ENCODE results near the gene RAB24.
"Not testable (repeated sequence)": the region's sequence is repeated elsewhere in the genome, so short reads cannot be mapped to it uniquely, and the experiment has no call there.

The RAB24 gene

DNA sequence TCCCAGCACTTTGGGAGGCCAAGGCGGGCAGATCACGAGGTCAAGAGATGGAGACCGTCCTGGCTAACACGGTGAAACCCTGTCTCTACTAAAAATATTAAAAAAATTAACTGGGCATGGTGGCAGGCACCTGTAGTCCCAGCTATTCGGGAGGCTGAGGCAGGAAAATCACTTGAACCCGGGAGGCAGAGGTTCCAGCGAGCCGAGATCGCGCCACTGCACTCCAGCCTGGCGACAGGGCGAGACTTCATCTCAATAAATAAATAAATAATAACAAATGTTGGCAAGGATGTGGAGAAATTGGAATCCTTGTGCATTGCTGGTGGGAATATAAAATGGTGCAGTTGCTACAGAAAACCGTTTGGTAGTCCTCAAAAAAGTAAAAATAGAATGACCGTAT is 39.5 kb upstream of the RAB24 start:
- H3K9ac ChIP-seq (ENCODE audit: low read length in 2 of 2); H3K9me3 ChIP-seq (ENCODE audit: control insufficient read depth in 2 of 2, low read length in 2 of 2); H3K27me3 ChIP-seq (ENCODE audit: control insufficient read depth in 1 of 2, insufficient read depth in 2 of 2, low read length in 2 of 2); H3K27ac ChIP-seq (ENCODE audit: low read length); H3K4me3 ChIP-seq (ENCODE audit: low read length in 2 of 2); H3K4me1 ChIP-seq (ENCODE audit: control insufficient read depth, insufficient read depth, low read length): not testable (repeated sequence)
- peaks cover 6 to 10% of the 10 kb centered on the region in 2 donors for H3K36me3 ChIP-seq (ENCODE audit: control insufficient read depth in 2 of 2, insufficient read depth in 2 of 2, low read length in 2 of 2)

DNA sequence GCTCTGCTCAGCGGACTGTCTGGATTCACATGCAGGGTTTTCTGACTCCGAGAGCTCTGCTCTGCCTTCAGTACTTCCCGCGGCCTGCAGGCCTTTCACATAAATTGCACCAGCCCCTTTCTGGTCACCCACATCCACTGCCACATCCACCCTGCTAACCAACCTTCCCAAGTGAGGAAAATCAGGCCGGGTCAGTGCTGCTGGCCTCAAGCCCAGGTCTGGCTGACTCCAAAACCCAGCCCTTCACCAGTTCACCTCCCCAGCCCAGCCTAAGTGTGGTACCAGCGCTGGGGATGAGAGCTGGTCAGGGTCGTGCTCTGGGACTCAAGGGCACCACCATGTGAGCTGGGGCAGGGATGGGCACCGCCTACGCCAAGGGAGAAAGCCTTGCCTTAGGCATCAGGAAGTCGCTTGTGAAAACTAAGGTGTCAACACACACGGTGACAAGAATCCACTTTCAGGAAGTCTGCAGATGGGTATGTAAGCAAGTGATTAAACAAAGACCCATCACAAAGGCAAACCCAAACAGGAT is 35.7 kb upstream of the RAB24 start:
- Histone ChIP-seq H3K27ac (ENCODE audit: low read length) (no peak overlapping the region), H3K4me1 (ENCODE audit: control insufficient read depth, insufficient read depth, low read length) (no peaks in the 10 kb centered on the region), H3K9me3 (ENCODE audit: control insufficient read depth in 2 of 2, low read length in 2 of 2) (no peaks in the 10 kb centered on the region), H3K27me3 (ENCODE audit: control insufficient read depth in 1 of 2, insufficient read depth in 2 of 2, low read length in 2 of 2) (no peaks in the 10 kb centered on the region), H3K4me3 (ENCODE audit: low read length in 2 of 2) (no peak overlapping the region), H3K36me3 (ENCODE audit: control insufficient read depth in 2 of 2, insufficient read depth in 2 of 2, low read length in 2 of 2) (peaks cover 27 to 44% of the 10 kb centered on the region in 2 donors), H3K9ac (ENCODE audit: low read length in 2 of 2) (no peak overlapping the region)

DNA sequence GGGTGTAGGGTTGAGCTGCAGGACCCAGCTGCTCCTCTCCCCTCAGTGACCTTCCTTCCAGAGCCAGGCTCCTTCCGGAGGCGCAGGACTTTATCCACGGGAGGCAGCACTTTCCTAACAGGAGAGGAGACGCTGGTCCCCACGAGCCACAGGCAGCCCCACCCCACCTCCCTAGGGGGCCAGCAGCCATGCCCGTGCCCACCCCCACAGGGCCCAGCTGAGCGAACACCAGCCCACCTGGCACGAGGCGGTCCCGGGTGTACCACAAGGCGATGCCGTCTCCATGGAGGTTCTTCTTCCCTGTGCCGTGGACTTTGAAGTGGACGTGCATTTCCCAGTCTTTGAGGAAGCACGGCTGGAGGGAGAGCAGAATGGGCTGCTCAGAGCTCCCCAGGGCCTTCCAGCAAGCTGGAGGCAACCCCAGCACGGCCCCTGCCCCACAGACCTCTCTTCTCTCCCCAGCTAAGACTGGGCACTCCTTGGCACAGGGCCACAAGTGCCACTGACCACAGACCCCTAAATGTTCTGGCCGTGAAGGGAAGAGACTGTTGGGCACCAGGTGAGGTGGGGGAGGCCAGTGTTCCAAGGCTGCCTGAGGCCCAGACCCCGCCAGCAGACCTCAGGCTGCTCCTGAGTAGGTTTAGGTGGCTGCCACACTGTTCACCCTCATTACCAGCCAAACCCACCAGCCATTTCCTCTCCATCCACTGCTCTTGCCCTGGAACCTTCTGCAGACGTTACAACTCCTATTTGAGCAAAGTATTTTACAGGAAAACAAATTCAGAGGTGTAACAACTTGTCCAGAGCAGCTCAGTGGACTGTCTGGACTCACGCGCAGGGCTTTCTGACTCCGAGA is 35.0 kb upstream of the RAB24 start:
- Histone ChIP-seq H3K36me3 (ENCODE audit: control insufficient read depth in 2 of 2, insufficient read depth in 2 of 2, low read length in 2 of 2) (peaks cover 31 to 49% of the 10 kb centered on the region in 2 donors), H3K27ac (ENCODE audit: low read length) (no peak overlapping the region), H3K9me3 (ENCODE audit: control insufficient read depth in 2 of 2, low read length in 2 of 2) (no peaks in the 10 kb centered on the region), H3K4me3 (ENCODE audit: low read length in 2 of 2) (no peak overlapping the region), H3K9ac (ENCODE audit: low read length in 2 of 2) (no peak overlapping the region), H3K4me1 (ENCODE audit: control insufficient read depth, insufficient read depth, low read length) (no peaks in the 10 kb centered on the region), H3K27me3 (ENCODE audit: control insufficient read depth in 1 of 2, insufficient read depth in 2 of 2, low read length in 2 of 2) (no peaks in the 10 kb centered on the region)

DNA sequence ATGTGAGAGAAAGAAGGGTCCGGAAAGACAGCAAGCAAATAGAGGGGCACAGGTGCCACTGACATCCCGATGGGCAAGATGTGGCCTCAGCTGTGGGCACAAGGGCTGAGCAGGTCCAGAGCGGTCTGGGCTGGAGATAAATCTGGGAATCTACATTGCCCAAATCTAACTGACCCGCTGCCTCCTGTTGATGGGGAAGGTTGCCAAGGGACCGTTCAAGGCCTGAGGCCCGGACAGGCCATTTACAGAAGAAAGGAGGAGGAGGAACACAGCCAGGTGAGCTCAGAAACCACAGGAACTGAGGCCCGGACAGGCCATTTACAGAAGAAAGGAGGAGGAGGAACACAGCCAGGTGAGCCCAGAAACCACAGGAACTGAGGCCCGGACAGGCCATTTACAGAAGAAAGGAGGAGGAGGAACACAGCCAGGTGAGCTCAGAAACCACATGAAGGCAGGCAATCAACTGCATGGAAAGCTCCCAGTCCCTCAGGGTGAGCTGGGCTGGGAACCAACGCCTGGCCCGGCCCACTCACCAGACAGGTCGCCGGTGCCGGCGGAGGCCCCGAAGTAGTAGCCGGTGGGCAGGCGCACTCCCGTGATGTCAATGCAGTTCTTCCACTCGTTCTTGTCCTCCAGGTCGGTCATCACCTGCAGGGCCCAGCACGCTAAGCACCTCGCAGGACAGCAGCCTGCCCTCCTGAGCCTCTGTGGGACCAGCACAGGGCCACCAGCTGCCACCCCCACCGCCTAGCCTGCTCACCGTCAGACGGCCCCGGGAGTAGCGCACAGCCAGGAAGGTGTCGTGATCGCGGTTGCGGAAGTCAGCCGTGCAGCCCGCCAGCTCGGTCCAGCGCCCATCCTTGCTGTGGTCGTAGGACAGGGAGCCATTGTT is 33.3 kb upstream of the RAB24 start:
- H3K4me1 ChIP-seq (ENCODE audit: control insufficient read depth, insufficient read depth, low read length), result no peaks in the 10 kb centered on the region
- H3K27me3 ChIP-seq (ENCODE audit: control insufficient read depth in 1 of 2, insufficient read depth in 2 of 2, low read length in 2 of 2), result no peaks in the 10 kb centered on the region
- H3K36me3 ChIP-seq (ENCODE audit: control insufficient read depth in 2 of 2, insufficient read depth in 2 of 2, low read length in 2 of 2), result peaks cover 36 to 56% of the 10 kb centered on the region in 2 donors
- H3K27ac ChIP-seq (ENCODE audit: low read length), result no peak overlapping the region
- H3K9me3 ChIP-seq (ENCODE audit: control insufficient read depth in 2 of 2, low read length in 2 of 2), result no peaks in the 10 kb centered on the region
- H3K9ac ChIP-seq (ENCODE audit: low read length in 2 of 2), result no peak overlapping the region
- H3K4me3 ChIP-seq (ENCODE audit: low read length in 2 of 2), result no peak overlapping the region

DNA sequence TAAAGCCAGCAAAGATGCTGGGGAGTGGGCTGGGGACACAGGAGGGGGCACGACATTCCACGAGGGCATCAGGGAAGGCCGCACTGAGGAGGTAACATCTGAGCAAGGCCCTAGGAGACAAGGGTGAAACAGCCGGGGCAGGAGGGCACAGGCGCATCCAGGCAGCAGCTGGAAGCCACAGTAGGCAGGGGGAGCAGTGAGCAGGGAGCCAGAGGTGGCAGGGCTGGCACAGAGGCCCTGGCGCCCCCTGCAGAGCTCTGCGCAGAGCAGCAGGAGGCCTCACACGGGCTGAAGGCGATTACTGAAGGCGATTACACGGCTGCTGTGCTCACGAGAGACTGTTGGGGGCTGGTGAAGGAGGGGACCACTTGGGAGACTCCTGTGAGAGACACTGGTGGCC is 32.6 kb upstream of the RAB24 start:
- no peak overlapping the region for H3K27ac ChIP-seq (ENCODE audit: low read length)
- H3K27me3 ChIP-seq (ENCODE audit: control insufficient read depth in 1 of 2, insufficient read depth in 2 of 2, low read length in 2 of 2), result no peaks in the 10 kb centered on the region
- peaks cover 34 to 62% of the 10 kb centered on the region in 2 donors for H3K36me3 ChIP-seq (ENCODE audit: control insufficient read depth in 2 of 2, insufficient read depth in 2 of 2, low read length in 2 of 2)
- H3K4me1 ChIP-seq (ENCODE audit: control insufficient read depth, insufficient read depth, low read length), result no peaks in the 10 kb centered on the region
- no peak overlapping the region for H3K4me3 ChIP-seq (ENCODE audit: low read length in 2 of 2)
- no peaks in the 10 kb centered on the region for H3K9me3 ChIP-seq (ENCODE audit: control insufficient read depth in 2 of 2, low read length in 2 of 2)
- no peak overlapping the region for H3K9ac ChIP-seq (ENCODE audit: low read length in 2 of 2)

DNA sequence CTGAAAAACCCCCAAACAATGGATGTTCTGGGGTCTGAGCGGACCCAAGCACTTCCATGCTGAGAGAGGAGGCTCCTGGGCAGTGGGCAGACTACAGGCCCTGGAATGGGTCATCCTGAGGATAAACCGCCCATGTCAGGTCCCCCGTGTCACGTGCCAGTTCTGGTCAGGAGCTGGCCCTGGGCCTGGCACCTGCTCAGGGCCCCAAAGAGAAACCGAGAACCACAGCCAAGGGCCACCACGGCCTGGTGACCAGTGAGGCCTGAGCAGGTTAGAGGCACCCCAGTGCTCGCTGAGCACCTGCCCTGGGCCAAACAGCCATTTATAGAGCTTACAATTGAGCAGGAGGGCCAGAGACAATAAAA is 32.2 kb upstream of the RAB24 start:
- no peak overlapping the region for H3K27ac ChIP-seq (ENCODE audit: low read length)
- no peaks in the 10 kb centered on the region for H3K9me3 ChIP-seq (ENCODE audit: control insufficient read depth in 2 of 2, low read length in 2 of 2)
- H3K27me3 ChIP-seq (ENCODE audit: control insufficient read depth in 1 of 2, insufficient read depth in 2 of 2, low read length in 2 of 2), result no peaks in the 10 kb centered on the region
- no peak overlapping the region for H3K9ac ChIP-seq (ENCODE audit: low read length in 2 of 2)
- H3K4me1 ChIP-seq (ENCODE audit: control insufficient read depth, insufficient read depth, low read length), result no peaks in the 10 kb centered on the region
- no peak overlapping the region for H3K4me3 ChIP-seq (ENCODE audit: low read length in 2 of 2)
- H3K36me3 ChIP-seq (ENCODE audit: control insufficient read depth in 2 of 2, insufficient read depth in 2 of 2, low read length in 2 of 2), result peaks cover 36 to 63% of the 10 kb centered on the region in 2 donors

DNA sequence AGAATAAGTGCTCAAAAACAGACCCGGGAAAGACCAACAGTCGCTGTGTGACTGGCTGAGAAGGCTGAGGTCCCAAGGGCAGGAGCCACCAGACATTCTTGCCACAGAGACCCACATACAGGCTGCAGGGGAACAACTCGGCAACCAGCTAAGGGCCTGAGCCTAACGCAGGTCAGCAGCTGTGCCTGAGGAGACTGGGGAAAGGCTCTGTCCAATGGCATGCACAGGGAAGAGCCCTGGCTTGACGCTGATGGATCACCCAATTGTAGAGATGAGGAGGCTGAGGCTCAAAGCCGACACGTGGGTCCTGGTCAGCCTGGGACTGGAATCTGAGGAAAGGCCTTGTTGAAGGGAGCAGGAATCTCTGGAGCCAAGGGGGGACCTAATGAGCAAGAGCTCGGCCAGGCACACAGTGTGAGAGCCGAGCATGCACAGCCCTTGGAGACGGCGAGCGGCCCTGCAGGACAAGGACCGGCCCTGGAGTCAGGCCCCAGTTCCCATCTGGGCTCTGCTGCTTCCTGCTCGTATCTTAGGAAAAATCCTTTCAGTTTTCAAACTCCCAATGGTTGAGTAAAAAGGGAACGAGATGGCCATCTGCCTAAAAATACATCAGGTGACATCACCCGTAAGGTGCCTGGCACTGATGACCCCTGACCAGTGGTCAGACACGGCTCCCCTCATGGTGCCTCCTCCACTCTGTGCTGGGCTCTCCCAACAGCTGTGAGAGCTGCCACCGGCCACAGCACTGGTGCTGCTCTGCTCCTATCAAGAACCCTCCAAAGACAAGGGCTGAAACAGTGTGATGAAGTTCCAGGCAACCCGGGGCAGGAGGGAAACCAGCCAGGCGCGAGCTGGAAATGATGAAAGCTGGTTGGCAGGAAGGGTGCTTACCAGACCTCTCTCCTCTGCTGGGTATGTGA is 31.5 kb upstream of the RAB24 start:
- no peaks in the 10 kb centered on the region for H3K27me3 ChIP-seq (ENCODE audit: control insufficient read depth in 1 of 2, insufficient read depth in 2 of 2, low read length in 2 of 2)
- H3K9me3 ChIP-seq (ENCODE audit: control insufficient read depth in 2 of 2, low read length in 2 of 2), result no peaks in the 10 kb centered on the region
- H3K36me3 ChIP-seq (ENCODE audit: control insufficient read depth in 2 of 2, insufficient read depth in 2 of 2, low read length in 2 of 2), result peaks cover 40 to 68% of the 10 kb centered on the region in 2 donors
- H3K9ac ChIP-seq (ENCODE audit: low read length in 2 of 2), result no peak overlapping the region
- no peak overlapping the region for H3K27ac ChIP-seq (ENCODE audit: low read length)
- H3K4me3 ChIP-seq (ENCODE audit: low read length in 2 of 2), result no peak overlapping the region
- no peaks in the 10 kb centered on the region for H3K4me1 ChIP-seq (ENCODE audit: control insufficient read depth, insufficient read depth, low read length)

DNA sequence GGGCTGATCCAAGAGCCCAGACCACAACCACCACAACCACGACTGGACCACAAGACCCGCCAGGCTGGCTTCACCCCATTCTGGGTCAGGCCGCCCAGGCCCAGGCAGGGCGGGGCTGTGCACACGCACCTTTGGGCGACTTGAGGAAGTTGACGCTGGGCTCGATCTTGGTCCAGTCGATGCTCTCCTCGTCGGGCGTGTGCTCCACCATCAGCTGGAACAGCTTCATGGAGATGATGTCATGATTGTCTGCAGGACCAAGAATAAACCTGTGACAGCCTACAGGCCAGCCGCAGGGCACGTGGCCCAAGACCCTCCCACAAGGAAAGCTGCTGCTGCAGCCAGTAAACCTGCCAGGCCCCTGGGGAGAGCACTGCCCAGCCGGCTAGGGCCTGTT is 30.6 kb upstream of the RAB24 start:
- H3K9me3 ChIP-seq (ENCODE audit: control insufficient read depth in 2 of 2, low read length in 2 of 2), result no peaks in the 10 kb centered on the region
- H3K36me3 ChIP-seq (ENCODE audit: control insufficient read depth in 2 of 2, insufficient read depth in 2 of 2, low read length in 2 of 2), result peaks cover 40 to 73% of the 10 kb centered on the region in 2 donors
- H3K4me1 ChIP-seq (ENCODE audit: control insufficient read depth, insufficient read depth, low read length), result no peaks in the 10 kb centered on the region
- no peak overlapping the region for H3K27ac ChIP-seq (ENCODE audit: low read length)
- H3K27me3 ChIP-seq (ENCODE audit: control insufficient read depth in 1 of 2, insufficient read depth in 2 of 2, low read length in 2 of 2), result no peaks in the 10 kb centered on the region
- no peak overlapping the region for H3K9ac ChIP-seq (ENCODE audit: low read length in 2 of 2)
- H3K4me3 ChIP-seq (ENCODE audit: low read length in 2 of 2), result no peak overlapping the region

DNA sequence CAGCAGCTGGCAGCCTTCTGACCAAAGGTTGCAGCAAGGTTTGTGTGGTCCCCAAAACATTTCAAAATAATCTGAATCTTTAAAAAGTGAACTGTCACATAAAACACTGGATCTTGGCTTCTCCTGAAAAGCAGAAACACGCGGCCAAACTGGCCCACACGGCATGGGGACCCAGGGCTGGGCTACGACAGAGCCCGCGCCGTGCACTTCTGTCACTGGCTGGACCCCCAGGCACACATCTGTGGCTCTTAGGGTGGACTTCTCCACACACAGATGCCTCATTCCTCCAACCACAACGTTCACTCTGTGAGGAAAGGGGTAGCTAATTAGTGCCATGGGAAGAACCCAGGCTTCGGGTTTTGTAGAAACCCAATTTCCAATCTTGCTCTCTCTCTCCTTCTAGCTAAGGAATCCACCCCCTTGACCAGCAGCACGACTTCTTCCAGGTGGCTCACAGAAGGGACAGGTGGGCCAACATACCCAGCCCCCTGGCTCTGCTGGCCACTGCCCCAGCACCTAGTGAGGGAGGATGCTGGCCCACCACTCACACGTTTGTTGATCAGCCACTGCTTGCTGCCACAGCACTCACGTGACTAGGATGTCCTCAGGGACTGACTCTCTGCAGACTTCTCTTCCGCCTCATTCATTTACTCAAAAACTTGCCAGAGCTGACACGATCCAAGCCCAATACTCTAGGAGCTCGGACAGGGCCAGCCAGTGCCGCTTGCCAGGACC is 30.1 kb upstream of the RAB24 start:
- peaks cover 40 to 69% of the 10 kb centered on the region in 2 donors for H3K36me3 ChIP-seq (ENCODE audit: control insufficient read depth in 2 of 2, insufficient read depth in 2 of 2, low read length in 2 of 2)
- no peaks in the 10 kb centered on the region for H3K27me3 ChIP-seq (ENCODE audit: control insufficient read depth in 1 of 2, insufficient read depth in 2 of 2, low read length in 2 of 2)
- no peaks in the 10 kb centered on the region for H3K9me3 ChIP-seq (ENCODE audit: control insufficient read depth in 2 of 2, low read length in 2 of 2)
- no peak overlapping the region for H3K9ac ChIP-seq (ENCODE audit: low read length in 2 of 2)
- no peaks in the 10 kb centered on the region for H3K4me1 ChIP-seq (ENCODE audit: control insufficient read depth, insufficient read depth, low read length)
- H3K27ac ChIP-seq (ENCODE audit: low read length), result no peak overlapping the region
- no peak overlapping the region for H3K4me3 ChIP-seq (ENCODE audit: low read length in 2 of 2)

DNA sequence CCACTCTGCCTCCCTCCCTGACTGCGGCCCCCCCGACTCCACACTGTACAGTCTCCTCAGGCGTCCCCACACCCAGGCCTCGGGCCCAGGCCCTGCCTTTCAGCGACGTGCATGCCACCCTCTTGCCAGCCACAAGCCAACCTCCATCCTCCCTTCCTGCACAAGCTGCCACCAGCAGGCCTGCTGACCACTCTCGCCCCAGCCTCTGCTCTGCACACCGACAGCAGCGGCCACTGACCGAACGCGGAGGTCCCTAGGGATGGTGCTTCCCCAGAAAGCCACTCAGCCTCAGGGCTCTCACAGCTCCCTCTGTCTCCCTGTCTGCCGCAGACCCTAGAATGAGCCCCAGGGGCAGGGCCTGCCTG is 29.4 kb upstream of the RAB24 start:
- Histone ChIP-seq H3K4me3 (ENCODE audit: low read length in 2 of 2) (no peak overlapping the region), H3K9ac (ENCODE audit: low read length in 2 of 2) (no peak overlapping the region), H3K27ac (ENCODE audit: low read length) (no peak overlapping the region), H3K9me3 (ENCODE audit: control insufficient read depth in 2 of 2, low read length in 2 of 2) (no peaks in the 10 kb centered on the region), H3K27me3 (ENCODE audit: control insufficient read depth in 1 of 2, insufficient read depth in 2 of 2, low read length in 2 of 2) (no peaks in the 10 kb centered on the region), H3K4me1 (ENCODE audit: control insufficient read depth, insufficient read depth, low read length) (no peaks in the 10 kb centered on the region), H3K36me3 (ENCODE audit: control insufficient read depth in 2 of 2, insufficient read depth in 2 of 2, low read length in 2 of 2) (peaks cover 38 to 69% of the 10 kb centered on the region in 2 donors)
